Brain microvascular endothelial cell (primary cell): ENCODE results near the gene MSL2.
"Not testable (repeated sequence)": the region's sequence is repeated elsewhere in the genome, so short reads cannot be mapped to it uniquely, and the experiment has no call there.

Experiments
- DNase-seq: peaks from one replicate; pipeline ENCODE4 v3.0.0-alpha.2; 2020
- H3K27ac ChIP-seq: fragments of 250-450 bp; sonication (Bioruptor Pico); 2 replicates; pipeline ENCODE4 v1.5.1; 2020; ENCODE audit warnings: mild to moderate bottlenecking, moderate library complexity
- H3K27me3 ChIP-seq: fragments of 250-450 bp; sonication (Bioruptor Pico); replicated peaks from 2 replicates; pipeline ENCODE4 v1.5.1; 2020; ENCODE audit warnings: mild to moderate bottlenecking
- H3K36me3 ChIP-seq: fragments of 250-450 bp; sonication (Bioruptor Pico); replicated peaks from 2 replicates; pipeline ENCODE4 v1.5.1; 2020; ENCODE audit warnings: mild to moderate bottlenecking
- H3K4me3 ChIP-seq: 2 replicates; pipeline ENCODE4 v1.5.1; 2011; ENCODE audit warnings: low read depth, mild to moderate bottlenecking, control low read depth, low read length, moderate library complexity
- CTCF ChIP-seq: IDR thresholded peaks from 2 replicates; pipeline ENCODE4 v1.5.1; 2011; ENCODE audit warnings: low read depth, mild to moderate bottlenecking, moderate library complexity, low read length, control low read depth, inconsistent platforms; ENCODE audit errors: missing control alignments
- in situ Hi-C: cut with HindIII; loops from 2 replicates; pipeline ENCODE4 v1.10.0; 2017; ENCODE audit warnings: low sequenced_read_pairs, low pct_ligation_motif_present

MSL2 gene

GRCh38 chr3:136151219-136151618 lies 44.9 kb downstream of the MSL2 start:
- TF ChIP-seq CTCF: no peak
- Histone ChIP-seq H3K36me3 (peaks cover 15% of the 10 kb centered on the region), H3K27ac (no peak overlapping the region), H3K4me3 (no peak overlapping the region), H3K27me3 (no peaks in the 10 kb centered on the region)
- DNase-seq: no peak
- in situ Hi-C loops: no loop called here

GRCh38 chr3:136149667-136150066 lies 46.5 kb downstream of the MSL2 start:
- in situ Hi-C loops: no loop called here
- DNase-seq: peak; percentile 16
- Histone ChIP-seq H3K27ac (no peak overlapping the region), H3K4me3 (no peak overlapping the region), H3K36me3 (peaks cover 15% of the 10 kb centered on the region), H3K27me3 (no peaks in the 10 kb centered on the region)
- no peak for TF ChIP-seq CTCF

- in situ Hi-C loops: no loop called here
- TF ChIP-seq CTCF: no peak
- Histone ChIP-seq H3K27ac (no peak overlapping the region), H3K4me3 (no peak overlapping the region), H3K36me3 (peaks cover 12% of the 10 kb centered on the region), H3K27me3 (no peaks in the 10 kb centered on the region)
- DNase-seq: no peak
These were observed 49.0 kb downstream of the MSL2 start for GRCh38 chr3:136146981-136147729.

- H3K27me3 ChIP-seq, H3K4me3 ChIP-seq, DNase-seq, H3K36me3 ChIP-seq, H3K27ac ChIP-seq, in situ Hi-C loops: not testable (repeated sequence)
These were observed 51.7 kb downstream of the MSL2 start for GRCh38 chr3:136144397-136144796.

- peak; percentile 55 for DNase-seq
- TF ChIP-seq CTCF: no peak
- in situ Hi-C loops: no loop called here
- Histone ChIP-seq H3K27me3 (no peaks in the 10 kb centered on the region), H3K27ac (peak overlapping the region; percentile 75), H3K36me3 (no peaks in the 10 kb centered on the region), H3K4me3 (no peak overlapping the region)
These were observed 53.5 kb downstream of the MSL2 start for GRCh38 chr3:136142592-136142991.

GRCh38 chr3:136141891-136142290 lies 54.2 kb downstream of the MSL2 start:
- DNase-seq: no peak
- no peak for TF ChIP-seq CTCF
- H3K36me3 ChIP-seq: no peaks in the 10 kb centered on the region
- H3K27ac ChIP-seq: peak overlapping the region; percentile 75
- H3K27me3 ChIP-seq: no peaks in the 10 kb centered on the region
- in situ Hi-C loops: no loop called here
- no peak overlapping the region for H3K4me3 ChIP-seq
